Brain microvascular endothelial cell (primary cell): ENCODE data around the gene RNPEPL1.

Experiments used
- DNase-seq: peaks from one replicate; pipeline ENCODE4 v3.0.0-alpha.2; 2020
- H3K27ac ChIP-seq: fragments of 250-450 bp; sonication (Bioruptor Pico); 2 replicates; pipeline ENCODE4 v1.5.1; 2020; ENCODE audit warnings: mild to moderate bottlenecking, moderate library complexity
- H3K27me3 ChIP-seq: fragments of 250-450 bp; sonication (Bioruptor Pico); replicated peaks from 2 replicates; pipeline ENCODE4 v1.5.1; 2020; ENCODE audit warnings: mild to moderate bottlenecking
- H3K36me3 ChIP-seq: fragments of 250-450 bp; sonication (Bioruptor Pico); replicated peaks from 2 replicates; pipeline ENCODE4 v1.5.1; 2020; ENCODE audit warnings: mild to moderate bottlenecking
- H3K4me3 ChIP-seq: 2 replicates; pipeline ENCODE4 v1.5.1; 2011; ENCODE audit warnings: low read depth, mild to moderate bottlenecking, control low read depth, low read length, moderate library complexity
- in situ Hi-C: cut with HindIII; loops from 2 replicates; pipeline ENCODE4 v1.10.0; 2017; ENCODE audit warnings: low sequenced_read_pairs, low pct_ligation_motif_present
- TF ChIP-seq, protein P1 (sequence below): IDR thresholded peaks from 2 replicates; pipeline ENCODE4 v1.5.1; 2011; ENCODE audit warnings: low read depth, mild to moderate bottlenecking, moderate library complexity, low read length, control low read depth, inconsistent platforms; ENCODE audit errors: missing control alignments

RNPEPL1 gene

GRCh38 chr2:240601061-240601830 is 33.0 kb downstream of the RNPEPL1 start:
- in situ Hi-C loops: no loop called here
- no peaks in the 10 kb centered on the region for H3K27me3 ChIP-seq
- H3K36me3 ChIP-seq: peaks cover 4% of the 10 kb centered on the region
- DNase-seq: no peak
- no peak overlapping the region for H3K4me3 ChIP-seq
- TF ChIP-seq, protein P1, sequence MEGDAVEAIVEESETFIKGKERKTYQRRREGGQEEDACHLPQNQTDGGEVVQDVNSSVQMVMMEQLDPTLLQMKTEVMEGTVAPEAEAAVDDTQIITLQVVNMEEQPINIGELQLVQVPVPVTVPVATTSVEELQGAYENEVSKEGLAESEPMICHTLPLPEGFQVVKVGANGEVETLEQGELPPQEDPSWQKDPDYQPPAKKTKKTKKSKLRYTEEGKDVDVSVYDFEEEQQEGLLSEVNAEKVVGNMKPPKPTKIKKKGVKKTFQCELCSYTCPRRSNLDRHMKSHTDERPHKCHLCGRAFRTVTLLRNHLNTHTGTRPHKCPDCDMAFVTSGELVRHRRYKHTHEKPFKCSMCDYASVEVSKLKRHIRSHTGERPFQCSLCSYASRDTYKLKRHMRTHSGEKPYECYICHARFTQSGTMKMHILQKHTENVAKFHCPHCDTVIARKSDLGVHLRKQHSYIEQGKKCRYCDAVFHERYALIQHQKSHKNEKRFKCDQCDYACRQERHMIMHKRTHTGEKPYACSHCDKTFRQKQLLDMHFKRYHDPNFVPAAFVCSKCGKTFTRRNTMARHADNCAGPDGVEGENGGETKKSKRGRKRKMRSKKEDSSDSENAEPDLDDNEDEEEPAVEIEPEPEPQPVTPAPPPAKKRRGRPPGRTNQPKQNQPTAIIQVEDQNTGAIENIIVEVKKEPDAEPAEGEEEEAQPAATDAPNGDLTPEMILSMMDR: no peak
- H3K27ac ChIP-seq: no peak overlapping the region

DNA sequence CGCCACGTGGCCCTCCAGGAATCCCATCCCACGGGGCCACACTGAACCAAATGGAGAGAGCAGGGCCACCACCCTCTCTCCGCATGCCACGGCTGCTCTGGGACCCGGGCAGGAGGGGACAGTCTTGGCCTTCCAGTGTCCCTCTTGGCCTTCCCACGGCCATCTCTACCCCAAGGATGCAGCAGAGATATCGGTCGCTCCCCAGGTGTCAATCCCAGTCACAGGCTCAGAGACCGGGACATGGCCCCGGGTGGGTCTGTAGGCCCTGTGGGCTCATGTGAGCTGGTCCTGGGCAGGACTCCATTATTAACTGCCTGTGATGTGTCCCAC is 33.5 kb downstream of the RNPEPL1 start:
- TF ChIP-seq, protein P1: no peak
- Histone ChIP-seq H3K27me3 (no peaks in the 10 kb centered on the region), H3K4me3 (no peak overlapping the region), H3K36me3 (peaks cover 2% of the 10 kb centered on the region), H3K27ac (no peak overlapping the region)
- DNase-seq: no peak
- in situ Hi-C loops: no loop called here

- TF ChIP-seq, protein P1: no peak
- Histone ChIP-seq H3K4me3 (no peak overlapping the region), H3K27ac (no peak overlapping the region), H3K27me3 (no peaks in the 10 kb centered on the region), H3K36me3 (peaks cover 2% of the 10 kb centered on the region)
- no peak for DNase-seq
- in situ Hi-C loops: no loop called here
Measured at GRCh38 chr2:240602266-240603050, 34.2 kb downstream of the RNPEPL1 start.

DNA sequence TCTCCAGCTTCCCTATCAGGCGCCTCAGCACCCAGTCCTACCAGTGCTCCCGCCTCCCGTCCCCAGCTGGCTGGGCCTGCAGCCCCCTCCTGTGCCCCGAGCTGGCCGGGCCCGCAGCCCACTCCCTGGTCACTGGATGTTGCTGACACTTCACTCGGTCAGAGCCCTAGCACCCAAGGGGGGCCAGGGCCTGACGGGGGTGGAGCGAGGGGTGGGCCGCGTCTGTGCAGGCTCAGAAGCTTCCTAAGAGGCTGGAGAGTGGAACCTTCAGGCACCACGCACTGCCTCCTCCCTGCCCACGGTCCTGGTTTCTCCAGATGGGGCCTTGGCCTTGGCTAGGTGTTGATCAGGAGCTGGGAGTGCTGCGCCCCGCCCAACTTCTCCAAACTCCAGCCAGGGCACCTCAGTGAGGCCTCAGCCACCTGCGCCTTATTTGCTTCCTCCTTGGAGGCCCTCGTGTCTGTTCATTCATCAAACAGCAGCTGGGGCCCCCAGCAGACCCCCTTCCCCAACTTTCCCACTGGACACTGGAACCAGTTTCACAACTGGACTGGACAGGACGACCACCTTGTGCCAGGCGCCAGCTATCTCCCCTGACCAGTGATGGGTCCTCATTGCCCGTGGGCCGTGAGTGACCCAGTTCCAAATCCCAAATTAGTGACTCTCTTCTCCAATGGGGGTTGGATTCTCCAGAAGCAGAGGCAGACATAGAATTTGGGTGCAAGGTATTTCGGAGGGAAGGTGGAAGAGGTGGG is 35.0 kb downstream of the RNPEPL1 start:
- H3K4me3 ChIP-seq: no peak overlapping the region
- H3K36me3 ChIP-seq: no peaks in the 10 kb centered on the region
- TF ChIP-seq, protein P1: no peak
- in situ Hi-C loops: no loop called here
- H3K27me3 ChIP-seq: no peaks in the 10 kb centered on the region
- H3K27ac ChIP-seq: no peak overlapping the region
- no peak for DNase-seq

- no peaks in the 10 kb centered on the region for H3K27me3 ChIP-seq
- H3K4me3 ChIP-seq: no peak overlapping the region
- H3K36me3 ChIP-seq: no peaks in the 10 kb centered on the region
- in situ Hi-C loops: no loop called here
- TF ChIP-seq, protein P1: no peak
- DNase-seq: no peak
- no peak overlapping the region for H3K27ac ChIP-seq
Measured at GRCh38 chr2:240603846-240604245, 35.6 kb downstream of the RNPEPL1 start.
